NCI-H345 (cell line): ENCODE data around the gene STX4.
A peak's percentile ranks its signal among the peaks of the same experiment; 100 is the strongest.

Source experiments
- DNase-seq: peaks from one replicate; lab custom pipeline; 2025; lab: John Stamatoyannopoulos, UW

The STX4 gene

GRCh38 chr16:31083981-31084380 lies 50.6 kb downstream of the STX4 start:
- DNase-seq: no peak

GRCh38 chr16:31084584-31085302 lies 51.4 kb downstream of the STX4 start:
- DNase-seq: no peak

GRCh38 chr16:31085411-31085810 lies 52.1 kb downstream of the STX4 start:
- DNase-seq: no peak

GRCh38 chr16:31085873-31086628 lies 52.7 kb downstream of the STX4 start:
- no peak for DNase-seq

GRCh38 chr16:31086629-31086906 lies 53.2 kb downstream of the STX4 start:
- DNase-seq: no peak

- DNase-seq: no peak
Observed at GRCh38 chr16:31087481-31087880, 54.1 kb downstream of the STX4 start.

- DNase-seq: no peak
Observed at GRCh38 chr16:31087971-31088370, 54.6 kb downstream of the STX4 start.

GRCh38 chr16:31088459-31089183 lies 55.3 kb downstream of the STX4 start, which contains the start of gene PRSS53:
PRSS53 (minus strand) TSS chr16:31088943; CDS start chr16:31088809, 134 bp downstream.
- DNase-seq: peak; percentile 13

GRCh38 chr16:31089199-31089598 lies 55.8 kb downstream of the STX4 start:
- no peak for DNase-seq
